DMS 273 (cell line): ENCODE measurements around the gene INTS14.
A peak's percentile ranks its signal among the peaks of the same experiment; 100 is the strongest.
"Not testable (repeated sequence)": the region's sequence is repeated elsewhere in the genome, so short reads cannot be mapped to it uniquely, and the experiment has no call there.

Experiments
- DNase-seq: peaks from one replicate; lab custom pipeline; 2025; ENCODE audit not compliant: unreplicated experiment; lab: John Stamatoyannopoulos, UW

Gene INTS14

GRCh38 chr15:65632780-65633375 is 21.9 kb upstream of the INTS14 start:
- no peak for DNase-seq

GRCh38 chr15:65631503-65631902 is 20.6 kb upstream of the INTS14 start:
- no peak for DNase-seq

GRCh38 chr15:65630760-65631159 is 19.8 kb upstream of the INTS14 start:
- no peak for DNase-seq

GRCh38 chr15:65629548-65629947 is 18.6 kb upstream of the INTS14 start:
- DNase-seq = no peak

GRCh38 chr15:65626856-65627255 is 15.9 kb upstream of the INTS14 start:
- DNase-seq = no peak

- no peak for DNase-seq
Observed at GRCh38 chr15:65623103-65623502, 12.2 kb upstream of the INTS14 start.

DNA sequence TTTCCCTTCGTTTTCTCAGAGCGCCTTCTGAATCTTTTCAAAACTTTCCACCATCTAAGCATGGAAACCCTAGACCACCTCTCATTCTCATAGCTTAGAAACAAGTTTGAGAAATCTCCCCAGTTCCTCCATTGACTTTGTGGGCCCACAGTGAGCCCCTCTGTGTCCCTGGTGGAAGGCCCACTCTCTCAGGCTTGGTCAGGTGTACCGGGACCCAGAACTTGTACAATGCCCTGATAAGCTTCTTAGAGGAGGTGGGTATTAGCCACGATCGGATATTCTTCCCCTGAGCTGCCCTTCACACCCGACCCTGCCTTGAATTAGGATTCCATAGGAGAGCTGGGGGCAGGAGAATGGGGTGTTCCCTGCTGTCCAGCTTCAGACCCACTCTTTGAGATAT is 10.7 kb upstream of the INTS14 start, which contains the start of gene SLC24A1:
Gene SLC24A1, plus strand, starts transcription at position 301 of the 400 bp plus-strand sequence. CDS start 2,143 bp downstream, outside the sequence.
- no peak for DNase-seq

DNA sequence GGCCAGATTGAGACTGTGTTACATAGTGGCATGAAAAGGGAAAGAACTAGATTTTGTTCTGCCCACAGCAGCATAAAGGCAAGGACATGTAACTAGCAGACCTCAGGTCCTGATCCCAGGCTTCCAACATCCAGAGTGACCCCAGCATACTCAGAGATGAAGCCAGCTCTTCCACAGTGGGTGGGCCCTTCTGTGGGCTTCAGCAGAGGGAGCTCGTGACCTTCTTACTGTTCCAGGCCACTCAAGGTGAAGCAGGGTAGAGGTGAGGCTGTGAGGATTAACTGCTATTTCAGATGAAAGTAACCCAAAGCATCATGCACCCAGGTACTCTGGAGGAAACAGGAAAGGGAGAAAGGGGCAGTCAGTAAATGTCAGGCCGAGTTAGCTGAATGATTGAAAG is 9.9 kb upstream of the INTS14 start:
- no peak for DNase-seq

GRCh38 chr15:65619626-65620290 is 8.8 kb upstream of the INTS14 start:
- peak; percentile 31 for DNase-seq

- DNase-seq = no peak
Observed at GRCh38 chr15:65618560-65619109, 7.7 kb upstream of the INTS14 start.

DNA sequence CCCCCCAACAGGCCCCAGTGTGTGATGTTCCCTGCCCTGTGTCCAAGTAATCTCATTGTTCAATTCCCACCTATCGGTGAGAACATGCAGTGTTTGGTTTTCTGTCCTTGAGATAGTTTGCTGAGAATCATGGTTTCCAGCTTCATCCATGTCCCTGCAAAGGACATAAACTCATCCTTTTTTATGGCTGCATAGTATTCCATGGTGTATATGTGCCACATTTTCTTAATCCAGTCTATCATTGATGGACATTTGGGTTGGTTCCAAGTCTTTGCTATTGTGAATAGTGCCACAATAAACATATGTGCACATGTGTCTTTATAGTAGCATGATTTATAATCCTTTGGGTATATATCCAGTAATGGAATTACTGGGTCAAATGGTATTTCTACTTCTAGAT is 5.0 kb upstream of the INTS14 start:
- not testable (repeated sequence) for DNase-seq

GRCh38 chr15:65612949-65613744 is 2.2 kb upstream of the INTS14 start:
- no peak for DNase-seq

DNA sequence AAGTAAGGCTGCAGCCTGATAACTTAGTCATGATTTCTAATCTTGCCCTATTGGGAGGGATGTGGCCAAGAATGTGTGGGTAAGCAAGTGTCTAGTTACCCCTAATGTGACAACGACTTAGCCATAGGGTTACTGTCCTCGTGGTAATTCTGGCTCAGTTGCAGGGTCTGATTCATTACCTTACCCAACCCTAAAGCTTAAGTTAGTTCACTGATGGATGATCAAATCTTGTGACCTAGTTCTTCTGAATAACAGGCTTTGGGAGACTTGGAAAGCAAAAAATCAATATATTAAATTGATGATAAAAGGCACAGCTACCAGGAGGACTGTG is 1.6 kb upstream of the INTS14 start:
- DNase-seq = no peak

DNA sequence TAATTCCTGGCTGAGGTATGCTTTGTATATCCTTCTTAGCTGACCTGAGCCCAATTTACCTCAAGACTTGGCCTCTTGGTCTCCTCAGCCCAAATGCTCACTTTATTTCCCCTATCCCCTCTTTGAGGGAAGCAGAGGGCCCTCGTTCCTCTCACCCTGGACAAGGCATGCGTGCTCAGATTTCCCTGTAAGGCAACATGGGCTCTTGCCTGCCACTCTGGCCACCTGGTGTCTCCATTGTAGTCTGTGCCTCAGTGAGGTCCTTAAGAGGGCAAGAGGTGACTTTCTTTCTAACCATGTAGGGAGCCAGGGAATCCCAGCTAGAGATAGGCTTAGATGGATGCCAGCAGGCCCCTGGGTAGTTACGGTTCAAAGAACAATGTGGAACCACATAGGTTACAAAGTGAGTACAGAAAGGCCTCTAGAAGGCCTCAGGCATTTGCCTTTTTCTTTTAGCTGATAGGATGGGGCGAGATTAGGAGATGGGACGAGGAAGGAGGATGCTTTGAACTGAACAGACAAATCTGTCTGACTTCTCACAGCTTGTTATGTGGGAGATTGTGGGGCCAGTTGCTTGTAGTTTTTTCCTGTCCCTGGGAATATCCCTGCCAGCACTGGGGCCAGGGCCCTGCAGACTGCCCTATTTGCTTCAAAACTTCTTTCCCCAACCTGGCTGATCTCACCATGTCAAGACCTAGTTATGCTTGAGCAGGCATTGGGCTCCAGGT is 1.1 kb upstream of the INTS14 start:
- no peak for DNase-seq

GRCh38 chr15:65603559-65603958 is 7.4 kb downstream of the INTS14 start:
- no peak for DNase-seq

DNA sequence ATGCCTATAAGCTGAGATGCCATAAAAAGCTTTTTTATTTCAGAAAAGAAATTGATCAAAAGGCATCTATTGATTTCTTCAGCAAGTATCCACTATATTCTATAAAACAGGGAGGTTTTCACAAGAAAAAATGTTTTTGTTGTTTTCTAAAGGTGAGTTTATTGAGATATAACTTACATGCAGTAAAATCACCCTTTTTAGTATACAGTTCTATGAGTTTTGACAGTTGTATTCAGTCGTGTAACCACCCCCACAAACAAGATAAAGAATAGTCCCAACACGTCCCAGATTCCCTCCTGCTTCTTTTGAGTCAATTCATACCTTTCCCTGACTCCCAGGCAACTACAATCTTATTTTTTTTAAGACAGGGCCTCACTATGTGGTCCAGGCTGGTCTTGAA is 7.8 kb downstream of the INTS14 start:
- DNase-seq = no peak

- no peak for DNase-seq
Observed at GRCh38 chr15:65599677-65600076, 11.3 kb downstream of the INTS14 start.

DNA sequence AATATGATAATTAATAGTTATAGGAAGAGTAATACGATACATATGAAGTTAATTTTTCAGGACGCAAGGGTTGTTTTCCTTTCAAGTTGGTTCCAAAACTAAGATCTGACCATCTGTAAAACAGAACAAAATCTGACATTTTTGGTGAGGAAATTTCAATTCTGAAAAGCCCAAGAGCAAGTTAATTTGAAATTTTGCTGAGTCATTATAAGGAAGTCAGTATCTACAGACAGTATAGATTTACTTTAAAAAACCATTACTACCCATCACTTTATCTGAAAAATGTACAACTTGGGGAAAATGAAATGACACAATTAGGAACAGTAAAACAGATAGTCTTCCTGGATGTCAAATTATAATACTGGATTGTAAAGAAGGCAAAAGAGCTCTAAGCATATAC is 12.5 kb downstream of the INTS14 start:
- no peak for DNase-seq

DNA sequence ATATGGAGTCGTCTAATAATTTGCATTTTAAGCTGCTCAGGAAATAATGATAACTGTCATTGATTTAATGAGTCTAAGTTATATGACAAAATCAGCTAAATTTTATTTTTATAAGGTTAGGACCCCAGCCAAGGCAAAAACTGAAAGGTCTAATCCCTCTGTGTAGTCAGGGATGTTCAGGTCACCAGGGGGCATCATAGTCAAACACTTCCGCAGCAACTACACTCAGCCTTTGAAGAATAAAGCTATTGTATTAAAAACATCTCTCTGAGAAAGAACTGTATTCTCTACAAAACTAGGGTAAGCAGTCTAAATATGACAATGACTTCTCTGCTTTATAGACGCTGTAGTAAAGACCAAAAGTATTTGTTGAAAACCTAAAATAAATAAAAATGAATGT is 15.0 kb downstream of the INTS14 start:
- DNase-seq = peak; percentile 37

- no peak for DNase-seq
Observed at GRCh38 chr15:65587094-65587493, 23.8 kb downstream of the INTS14 start.

- DNase-seq = no peak
Observed at GRCh38 chr15:65584241-65584640, 26.7 kb downstream of the INTS14 start.
